BJ (cell line): ENCODE results near the gene RRP9. TPM values are rescaled to one million over a fixed set of nuclear protein-coding genes. Genes with fewer than 3 reads are reported as not detected.

Experiments
- CTCF ChIA-PET: fragments of 350-600 bp; formaldehyde crosslinking; extraction: SDS; loops from one replicate; lab custom pipeline; 2021; ENCODE audit warnings: antibody characterized with exemption, inconsistent platforms; lab: Yijun Ruan, JAX
- POLR2A ChIA-PET: fragments of 300-600 bp; sonication (Branson Sonifier 250); formaldehyde crosslinking; extraction: SDS; loops from one replicate; lab custom pipeline; 2021; ENCODE audit warnings: antibody characterized with exemption; lab: Charles Lee
- DNase-seq: peaks from one replicate; pipeline ENCODE4 v3.0.0-alpha.2; 2011; ENCODE audit warnings: low read depth
- H3K27me3 ChIP-seq: 2 replicates; pipeline ENCODE4 v1.6.0; 2011; ENCODE audit warnings: low read length; ENCODE audit not compliant: control insufficient read depth, insufficient read depth
- H3K36me3 ChIP-seq: 2 replicates; pipeline ENCODE4 v1.5.1; 2011; ENCODE audit warnings: low read length; ENCODE audit not compliant: control insufficient read depth, insufficient read depth
- H3K4me3 ChIP-seq: 2 replicates; pipeline ENCODE4 v1.5.1; 2011; ENCODE audit warnings: low read depth, mild to moderate bottlenecking, control low read depth, low read length
- CTCF ChIP-seq: IDR thresholded peaks from 2 replicates; pipeline ENCODE4 v1.5.1; 2011; ENCODE audit warnings: low read depth, mild to moderate bottlenecking, control low read depth, inconsistent platforms, low read length, moderate library complexity; ENCODE audit not compliant: insufficient read depth
- polyA plus RNA-seq: library from polyadenylated mRNA; depleted of rRNA; stranded (reverse); fragments of >200 nt; gene quantifications from 2 replicates; pipeline ENCODE4 v1.2.3, GENCODE V29; 2011; rRNA removed
- small RNA-seq: library from RNA; depleted of rRNA; stranded (forward); fragments of <200 nt; gene quantifications from one replicate; pipeline ENCODE3, GENCODE V24; 2012; ENCODE audit warnings: low replicate concordance, low read depth; ENCODE audit not compliant: insufficient read length

Gene RRP9
- polyA plus RNA-seq, 1 experiment: 23.4 TPM

DNA sequence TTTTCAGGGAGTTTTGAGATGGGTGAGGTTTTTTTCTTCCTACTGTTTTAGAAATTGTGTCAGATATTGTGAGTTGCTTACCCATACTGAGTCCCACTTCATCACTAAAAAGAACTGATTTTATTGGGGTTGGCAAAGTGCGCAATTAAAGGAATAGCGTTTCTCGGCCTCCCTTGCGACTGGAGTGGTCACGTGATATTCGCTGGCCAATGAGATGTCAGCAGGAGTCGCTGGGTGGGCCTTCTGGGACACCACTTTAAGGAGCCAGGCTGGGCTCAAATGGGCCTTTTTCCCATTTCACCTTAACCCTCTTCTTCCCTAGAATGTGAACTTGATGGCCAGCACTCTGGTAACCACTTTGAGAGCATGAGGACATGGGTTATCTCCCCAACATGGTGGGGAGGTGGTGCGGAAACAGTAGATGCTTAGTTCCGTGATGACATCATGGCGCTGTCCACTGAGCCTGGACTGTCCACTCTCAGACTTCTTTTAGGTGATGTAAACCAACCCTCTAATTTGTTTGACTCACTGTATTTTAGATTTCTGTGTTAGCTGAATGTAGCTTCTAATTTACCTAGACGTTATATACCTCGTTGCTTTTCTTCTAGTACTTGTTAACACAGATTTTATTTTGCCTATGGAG is 53.1 kb downstream of the RRP9 start:
- POLR2A ChIA-PET: no interaction called here

GRCh38 chr3:51887620-51888019 is 54.1 kb downstream of the RRP9 start:
- CTCF ChIA-PET: no interaction called here
- DNase-seq: no peak
- H3K27me3 ChIP-seq: 0 out of 2 replicates have a peak, but pooled peaks cover 2% of the 10 kb centered on the region
- no peak overlapping the region for H3K4me3 ChIP-seq
- TF ChIP-seq CTCF: no peak
- POLR2A ChIA-PET: no interaction called here
- H3K36me3 ChIP-seq: no peaks in the 10 kb centered on the region

More for the DNA sequence above, 53.1 kb downstream of the RRP9 start:
- CTCF ChIA-PET: no interaction called here
- no peak for TF ChIP-seq CTCF
- Histone ChIP-seq H3K4me3 (no peak overlapping the region), H3K36me3 (no peaks in the 10 kb centered on the region), H3K27me3 (0 out of 2 replicates have a peak, but pooled peaks cover 2% of the 10 kb centered on the region)
- DNase-seq: no peak

DNA sequence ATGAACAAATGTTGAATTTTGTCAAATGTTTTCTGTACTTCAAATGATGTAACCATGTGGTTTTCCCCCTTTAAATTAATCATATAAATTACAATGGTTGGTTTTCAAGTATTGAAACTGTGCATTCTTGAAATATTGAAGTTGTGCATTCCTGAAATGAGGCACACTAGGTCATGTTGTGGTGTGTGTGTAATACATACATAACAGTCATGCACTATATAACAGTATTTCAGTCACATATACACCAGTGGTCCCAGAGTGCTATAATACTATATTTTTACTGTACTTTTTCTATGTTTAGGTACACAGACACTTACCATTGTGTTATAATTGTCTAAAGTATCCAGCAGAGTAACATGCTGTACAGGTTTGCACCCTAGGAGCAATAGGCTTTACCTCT is 55.3 kb downstream of the RRP9 start:
- CTCF ChIA-PET: no interaction called here
- POLR2A ChIA-PET: no interaction called here
- no peak for DNase-seq
- Histone ChIP-seq H3K4me3 (no peak overlapping the region), H3K36me3 (no peaks in the 10 kb centered on the region), H3K27me3 (0 out of 2 replicates have a peak, but pooled peaks cover 2% of the 10 kb centered on the region)
- TF ChIP-seq CTCF: no peak

Small RNA genes within 50 kb of the gene (small RNA-seq; reads per million reads assigned to genes)
- gene AC115284.1: not detected

Other genes starting within 250 kb of the RRP9 start
- 0.01 and 0.09 TPM in 2 replicates for gene GRM2, start 234.8 kb downstream of the RRP9 start, polyA plus RNA-seq
- not detected in 2 replicates for gene IQCF6, start 162.7 kb downstream of the RRP9 start, polyA plus RNA-seq
- gene IQCF2, start 80.3 kb downstream of the RRP9 start, polyA plus RNA-seq: not detected in 2 replicates
- not detected in 2 replicates for gene IQCF5, start 66.3 kb downstream of the RRP9 start, polyA plus RNA-seq
- gene IQCF1, start 38.6 kb downstream of the RRP9 start, polyA plus RNA-seq: not detected in 2 replicates
- 24.4 and 33.0 TPM in 2 replicates for gene PARP3, start 459 bp upstream of the RRP9 start, polyA plus RNA-seq
- not detected in 2 replicates for gene GPR62, start 13.5 kb upstream of the RRP9 start, polyA plus RNA-seq
- 55.9 and 88.7 TPM in 2 replicates for gene PCBP4, start 25.6 kb upstream of the RRP9 start, polyA plus RNA-seq
- 53.6 and 61.1 TPM in 2 replicates for gene ABHD14B, start 32.1 kb upstream of the RRP9 start, polyA plus RNA-seq
- gene ABHD14A, start 33.2 kb upstream of the RRP9 start, polyA plus RNA-seq: 10.7 and 16.5 TPM in 2 replicates
- gene ACY1, start 41.6 kb upstream of the RRP9 start, polyA plus RNA-seq: 31.7 and 55.7 TPM in 2 replicates
- gene RPL29, start 54.0 kb upstream of the RRP9 start, polyA plus RNA-seq: 1,978 and 2,324 TPM in 2 replicates
- 25.7 and 37.0 TPM in 2 replicates for gene DUSP7, start 114.7 kb upstream of the RRP9 start, polyA plus RNA-seq
- gene POC1A, start 212.5 kb upstream of the RRP9 start, polyA plus RNA-seq: 9.3 and 18.4 TPM in 2 replicates